T1000 (cell line): ENCODE results near the gene WT1.

Source experiments
- DNase-seq: peaks from one replicate; lab custom pipeline; 2025; ENCODE audit warnings: mixed read lengths; lab: John Stamatoyannopoulos, UW

Gene WT1

DNA sequence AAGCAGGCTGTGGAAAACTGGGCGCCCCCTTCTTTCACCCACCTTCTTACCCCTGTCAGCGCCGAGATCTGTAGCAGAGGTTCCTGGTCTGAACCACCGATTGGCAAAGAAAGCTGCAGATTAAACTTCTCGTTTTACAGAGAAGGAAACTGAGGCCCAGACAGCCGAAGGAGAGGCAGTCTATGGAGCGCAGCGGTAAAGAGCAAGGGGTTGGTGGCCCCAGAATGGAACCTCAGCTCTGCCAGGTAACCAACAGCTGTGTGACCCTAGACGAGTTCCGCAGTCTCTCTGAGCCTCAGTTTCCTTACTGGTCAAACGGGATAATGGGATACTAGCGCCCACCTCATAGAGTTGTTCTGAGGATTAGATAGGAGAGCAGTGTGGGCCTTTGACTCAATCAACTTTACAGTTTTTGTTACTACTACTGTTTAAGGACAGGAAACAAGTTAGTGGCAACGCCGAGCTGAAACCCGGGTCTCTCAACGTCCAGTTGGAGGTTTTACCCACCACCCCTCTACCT is 3.1 kb upstream of the WT1 start:
- no peak for DNase-seq

- no peak for DNase-seq
Measured at GRCh38 chr11:32437495-32438345, 2.4 kb upstream of the WT1 start.

GRCh38 chr11:32436751-32437494 is 1.6 kb upstream of the WT1 start:
- DNase-seq, result no peak

GRCh38 chr11:32435942-32436750 is 807 bp upstream of the WT1 start:
- no peak for DNase-seq

- no peak for DNase-seq
Measured at GRCh38 chr11:32435152-32435480, 223 bp downstream of the WT1 start.

DNA sequence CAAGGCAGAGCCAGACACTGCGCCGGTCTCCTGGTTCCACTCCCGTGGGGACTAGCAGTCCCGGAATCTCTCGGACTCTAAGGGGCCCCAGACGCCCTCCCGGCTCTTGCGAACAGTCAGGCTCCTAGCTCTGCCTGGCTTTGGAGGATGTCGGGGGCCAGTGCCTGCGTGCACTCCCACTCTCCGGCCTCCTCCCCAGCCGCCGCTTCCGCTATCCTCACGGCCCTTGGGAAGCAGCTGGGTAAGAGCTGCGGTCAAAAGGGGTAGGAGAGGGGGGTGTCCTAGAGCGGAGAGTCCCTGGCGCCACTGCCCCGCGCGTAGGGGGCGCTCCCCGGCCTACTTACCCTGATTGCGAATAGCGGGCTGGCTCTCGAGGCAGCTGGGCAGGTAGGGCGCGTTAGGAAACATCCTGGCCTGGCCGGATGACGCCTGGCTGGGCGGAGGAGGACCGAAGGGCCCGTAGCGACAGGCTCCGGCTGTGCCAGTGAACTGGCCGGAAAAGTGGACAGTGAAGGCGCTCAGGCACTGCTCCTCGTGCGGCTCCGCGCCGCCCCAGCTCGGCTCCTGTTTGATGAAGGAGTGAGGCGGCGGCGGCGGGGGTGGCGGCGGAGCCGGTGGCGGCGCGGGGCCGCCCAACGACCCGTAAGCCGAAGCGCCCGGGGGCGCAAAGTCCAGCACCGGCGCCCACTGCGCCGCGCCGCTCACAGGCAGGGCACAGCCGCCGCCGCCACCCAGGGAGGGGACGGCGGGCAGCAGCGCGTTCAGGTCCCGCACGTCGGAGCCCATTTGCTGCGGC is 785 bp downstream of the WT1 start:
- DNase-seq, result no peak

GRCh38 chr11:32433914-32434355 is 1.4 kb downstream of the WT1 start:
- no peak for DNase-seq

GRCh38 chr11:32433101-32433913 is 2.0 kb downstream of the WT1 start:
- DNase-seq, result no peak

- no peak for DNase-seq
Measured at GRCh38 chr11:32432565-32432964, 2.8 kb downstream of the WT1 start.

DNA sequence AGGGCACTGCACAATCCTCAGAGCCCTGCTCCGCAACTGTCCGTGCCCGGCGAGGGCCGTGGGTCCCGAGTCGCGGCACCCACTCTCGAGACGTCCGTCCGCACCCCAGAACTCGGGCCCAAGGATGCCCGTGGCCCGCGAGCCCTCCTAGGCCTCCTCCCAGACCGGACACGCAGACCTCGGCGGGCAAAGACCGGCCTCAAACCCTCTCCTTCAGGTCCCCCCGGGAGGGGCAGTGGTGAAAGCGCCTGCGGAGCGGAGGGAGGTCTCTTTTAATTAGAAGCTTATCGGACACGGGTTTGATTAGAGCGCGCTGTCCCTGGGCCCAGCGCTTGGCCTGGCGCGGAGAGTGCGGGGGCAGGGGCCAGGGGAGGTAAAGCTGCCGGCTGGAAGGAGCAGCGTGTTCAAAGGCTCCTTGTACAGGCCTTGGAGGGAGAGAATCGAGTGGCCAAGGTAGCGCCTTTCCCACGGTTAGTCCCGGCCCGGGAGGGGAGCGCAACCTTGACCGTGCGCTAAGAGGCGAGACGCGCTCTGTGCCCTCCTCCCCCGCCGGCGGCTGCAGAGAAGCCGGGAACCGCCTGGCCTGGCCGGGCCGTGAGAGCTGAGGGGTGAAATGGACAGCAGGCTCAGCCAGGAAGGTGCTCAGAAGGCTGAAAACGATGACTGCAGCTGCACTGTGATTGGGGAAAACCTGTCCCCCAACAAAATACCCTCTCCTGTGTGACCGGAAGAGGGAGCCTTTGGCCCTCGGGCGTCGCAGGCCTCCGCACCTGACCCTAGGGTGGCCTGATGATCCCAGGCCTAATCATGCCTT is 4.6 kb downstream of the WT1 start:
- DNase-seq, result no peak

DNA sequence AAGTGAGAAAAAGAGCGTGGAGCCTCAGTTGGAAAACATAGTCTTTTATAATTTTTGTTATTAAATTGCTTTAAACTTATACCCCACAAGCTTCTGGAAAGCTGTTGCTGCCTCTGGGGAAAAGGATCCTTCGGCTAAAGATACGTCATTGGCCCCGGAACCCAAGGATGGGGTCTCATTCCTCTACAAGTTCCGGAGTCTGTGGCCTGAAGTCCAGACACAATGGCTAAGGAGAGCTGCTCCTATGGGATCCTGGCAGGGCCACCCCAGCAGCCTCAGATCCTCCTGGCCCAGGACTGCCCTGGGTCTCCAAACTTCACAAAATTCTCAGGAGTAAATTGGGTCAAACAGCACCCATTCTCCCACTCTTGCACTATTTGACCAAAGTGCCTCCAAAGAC is 5.9 kb downstream of the WT1 start:
- DNase-seq, result no peak

GRCh38 chr11:32428665-32429303 is 6.6 kb downstream of the WT1 start:
- no peak for DNase-seq

- no peak for DNase-seq
Measured at GRCh38 chr11:32427935-32428664, 7.2 kb downstream of the WT1 start.

DNA sequence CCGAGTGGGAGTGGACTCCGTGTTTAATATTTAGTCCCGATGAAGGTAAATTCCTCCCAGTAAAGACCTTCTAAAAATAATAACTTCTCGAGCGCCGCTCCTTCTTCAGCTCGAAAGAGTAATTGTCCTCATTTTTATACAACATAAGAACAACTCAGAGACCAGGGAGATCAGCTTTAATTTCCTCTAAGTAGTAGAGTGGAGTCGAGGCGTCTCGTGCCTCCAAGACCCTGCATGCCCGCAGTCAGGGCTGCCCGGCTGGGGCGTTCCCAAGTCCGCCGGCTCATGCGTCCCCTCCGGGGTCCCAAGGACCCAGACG is 7.8 kb downstream of the WT1 start:
- no peak for DNase-seq

DNA sequence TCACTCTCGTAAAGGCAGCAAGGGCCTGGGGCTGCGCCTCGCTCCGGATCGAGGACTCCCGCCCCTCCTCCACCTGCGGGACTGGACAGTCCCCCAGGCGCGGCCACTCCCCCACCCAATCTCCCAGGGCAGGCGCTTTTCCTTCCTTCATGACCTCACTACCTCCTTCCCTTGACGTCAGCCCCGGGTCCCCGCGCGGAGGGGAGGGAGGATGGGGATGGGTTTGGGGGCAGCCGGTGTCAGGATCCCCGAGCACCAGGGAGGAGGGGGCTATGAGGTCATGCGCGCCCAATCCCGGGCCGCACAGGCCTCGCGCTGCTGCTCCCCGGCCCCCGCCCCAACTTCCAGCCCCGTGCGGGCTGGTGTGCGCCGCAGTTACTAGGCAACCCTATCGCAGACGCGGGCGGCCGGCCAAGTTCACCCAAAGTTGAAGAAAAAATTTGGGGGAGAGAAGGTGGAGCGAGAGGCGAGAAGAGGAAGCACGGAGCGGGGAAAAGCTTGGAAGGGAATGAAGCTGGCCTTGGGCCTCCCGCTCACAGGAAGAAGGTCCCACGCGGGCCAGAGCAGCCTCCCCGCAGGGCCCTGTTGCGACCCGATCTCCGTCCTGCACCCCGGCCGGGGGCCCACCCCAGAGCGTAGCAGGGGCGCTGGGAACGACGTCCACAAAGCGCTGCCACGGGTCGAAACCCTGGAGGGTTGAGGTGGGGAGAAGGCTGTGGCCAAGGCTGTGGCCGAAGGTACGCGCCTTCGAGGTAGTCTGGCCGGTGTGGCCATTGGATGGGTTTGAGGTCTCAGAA is 8.3 kb downstream of the WT1 start:
- DNase-seq, result no peak

DNA sequence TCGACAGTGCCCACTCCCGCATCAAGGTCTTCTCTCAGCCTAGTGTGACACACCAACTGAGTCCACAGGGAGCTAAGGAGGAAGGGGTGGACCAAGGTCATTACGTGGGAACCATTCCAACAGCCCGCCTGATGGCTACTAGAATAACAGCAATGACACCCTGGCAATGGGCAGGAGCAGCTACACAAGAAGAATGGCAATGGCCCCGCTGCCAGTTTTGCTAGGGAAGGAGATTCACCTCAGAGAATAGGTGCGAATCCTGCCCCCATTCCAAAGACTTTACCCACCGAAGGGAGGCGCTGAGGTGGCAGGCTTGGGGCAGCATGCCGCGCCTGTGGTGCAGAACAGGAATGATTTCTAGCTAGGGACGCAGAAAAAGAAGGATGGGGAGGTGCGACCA is 9.1 kb downstream of the WT1 start:
- no peak for DNase-seq

- no peak for DNase-seq
Measured at GRCh38 chr11:32425761-32426160, 9.6 kb downstream of the WT1 start.

- DNase-seq, result no peak
Measured at GRCh38 chr11:32422545-32422944, 12.8 kb downstream of the WT1 start.
